ENCODE measurements around the gene DENND4A.

Gene DENND4A

DNA sequence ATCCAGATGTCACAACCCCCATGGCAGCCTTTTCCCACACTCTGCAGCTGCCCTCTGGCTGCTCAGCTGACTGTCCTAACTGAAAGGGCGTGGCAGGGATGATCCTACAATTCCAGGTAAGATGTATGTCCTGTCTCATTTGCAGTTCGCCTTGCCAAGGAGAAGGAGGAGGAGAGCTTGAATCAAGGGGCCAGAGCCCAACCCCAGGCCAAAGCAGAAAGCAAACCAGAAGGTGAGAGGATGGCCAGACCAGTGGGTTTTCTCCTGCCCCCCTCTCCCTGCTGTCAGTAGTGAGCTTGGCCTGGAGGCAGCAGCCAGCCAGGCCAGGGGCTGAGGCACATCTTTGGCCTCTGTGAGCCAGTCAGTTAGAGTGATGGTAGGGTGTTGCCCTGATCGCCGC lies 147.8 kb downstream of the DENND4A start:
- no peaks in the 10 kb centered on the region for H3K27me3 ChIP-seq (ENCODE audit: control insufficient read depth, insufficient read depth, low read length)
- no peaks in the 10 kb centered on the region for H3K36me3 ChIP-seq (ENCODE audit: control insufficient read depth, insufficient read depth, low read length)
- H3K9me3 ChIP-seq (ENCODE audit: control insufficient read depth, insufficient read depth, low read length) = no peaks in the 10 kb centered on the region
- H3K4me3 ChIP-seq (ENCODE audit: low read depth, low read length) = no peak overlapping the region
- no peak overlapping the region for H3K27ac ChIP-seq (ENCODE audit: low read depth, low read length)
- H3K9ac ChIP-seq (ENCODE audit: low read depth, low read length) = no peak overlapping the region
- no peaks in the 10 kb centered on the region for H3K4me1 ChIP-seq (ENCODE audit: control insufficient read depth, insufficient read depth, low read length)

DNA sequence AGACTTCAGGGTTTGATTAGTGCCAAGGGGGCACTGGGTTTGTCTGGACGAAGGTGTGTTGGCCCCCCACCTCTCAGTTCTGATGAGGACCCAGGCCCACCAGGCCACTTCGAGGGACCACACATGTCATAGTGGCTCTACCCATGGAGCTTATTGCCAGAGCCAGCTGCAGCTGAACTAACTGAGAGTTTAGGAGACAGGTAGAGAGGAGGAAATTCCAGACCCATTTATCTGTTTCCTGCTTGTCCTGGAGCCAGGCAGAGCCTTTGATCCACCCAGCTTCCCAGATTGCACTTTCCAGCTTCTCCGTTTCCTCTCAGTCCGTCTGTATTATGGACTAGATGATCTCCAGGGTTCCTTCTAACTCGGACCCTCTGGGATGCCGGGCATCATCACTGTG lies 149.5 kb downstream of the DENND4A start:
- Histone ChIP-seq H3K27ac (ENCODE audit: low read depth, low read length) (no peak overlapping the region), H3K4me3 (ENCODE audit: low read depth, low read length) (no peak overlapping the region), H3K4me1 (ENCODE audit: control insufficient read depth, insufficient read depth, low read length) (peaks cover 6% of the 10 kb centered on the region), H3K9ac (ENCODE audit: low read depth, low read length) (no peak overlapping the region), H3K9me3 (ENCODE audit: control insufficient read depth, insufficient read depth, low read length) (no peaks in the 10 kb centered on the region), H3K27me3 (ENCODE audit: control insufficient read depth, insufficient read depth, low read length) (no peaks in the 10 kb centered on the region), H3K36me3 (ENCODE audit: control insufficient read depth, insufficient read depth, low read length) (no peaks in the 10 kb centered on the region)

DNA sequence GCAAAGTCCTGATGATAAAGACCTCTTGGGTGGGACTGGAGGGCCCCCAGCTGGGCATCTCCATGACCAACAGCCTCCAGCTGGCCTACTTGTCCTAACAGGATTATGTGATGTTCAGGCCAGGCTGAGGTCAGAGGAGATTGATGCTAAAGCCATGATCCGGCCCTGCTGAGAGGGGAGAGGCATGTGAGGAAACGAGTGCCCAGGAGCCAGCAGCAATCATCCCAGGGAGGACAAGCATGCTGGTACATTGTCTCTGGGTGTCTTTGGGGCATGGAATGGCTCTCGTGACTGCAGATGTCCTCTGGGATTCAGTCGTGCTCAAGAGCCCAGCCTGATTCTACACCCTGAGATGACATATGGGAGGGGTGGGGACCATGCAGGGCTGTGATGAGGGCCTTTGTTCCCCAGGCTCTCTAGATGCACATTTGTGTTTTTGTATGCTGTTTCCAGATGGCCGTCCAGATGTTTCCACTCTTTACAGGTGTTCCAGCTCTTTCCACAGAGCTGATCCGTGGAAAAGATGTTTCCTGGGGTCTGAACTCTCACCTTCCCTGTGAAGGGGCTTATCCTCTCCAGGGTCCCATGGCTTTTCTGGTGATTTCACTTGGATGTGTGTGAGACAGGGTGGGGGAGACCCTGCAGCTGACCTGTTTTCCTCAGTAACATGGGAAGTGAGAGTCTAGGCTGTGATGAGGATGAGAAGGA lies 150.2 kb downstream of the DENND4A start:
- H3K4me3 ChIP-seq (ENCODE audit: low read depth, low read length) = no peak overlapping the region
- no peak overlapping the region for H3K27ac ChIP-seq (ENCODE audit: low read depth, low read length)

DNA sequence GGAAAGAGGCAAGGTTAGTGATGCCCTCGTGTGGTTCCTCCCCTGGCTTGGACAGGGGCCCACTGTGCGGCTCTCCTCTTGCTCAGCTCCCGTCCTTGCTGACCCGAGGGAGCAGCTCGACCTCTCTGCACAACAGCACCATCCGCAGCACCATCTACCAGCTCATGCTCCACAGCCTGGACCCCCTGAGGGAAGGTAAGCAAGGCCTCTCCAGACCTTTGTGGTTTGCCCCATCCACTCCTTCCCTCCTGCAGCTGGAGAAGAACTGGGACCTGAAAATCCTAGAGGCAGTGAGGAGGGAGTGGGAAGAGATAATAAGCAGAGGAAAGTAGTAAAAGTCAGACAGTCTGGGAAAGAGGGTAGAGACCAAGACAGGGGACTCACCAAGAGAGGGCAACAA lies 152.6 kb downstream of the DENND4A start:
- H3K9ac ChIP-seq (ENCODE audit: low read depth, low read length) = no peak overlapping the region
- H3K4me3 ChIP-seq (ENCODE audit: low read depth, low read length) = no peak overlapping the region
- no peaks in the 10 kb centered on the region for H3K36me3 ChIP-seq (ENCODE audit: control insufficient read depth, insufficient read depth, low read length)
- H3K27me3 ChIP-seq (ENCODE audit: control insufficient read depth, insufficient read depth, low read length) = no peaks in the 10 kb centered on the region
- peaks cover 6% of the 10 kb centered on the region for H3K4me1 ChIP-seq (ENCODE audit: control insufficient read depth, insufficient read depth, low read length)
- H3K27ac ChIP-seq (ENCODE audit: low read depth, low read length) = no peak overlapping the region
- no peaks in the 10 kb centered on the region for H3K9me3 ChIP-seq (ENCODE audit: control insufficient read depth, insufficient read depth, low read length)

More for the DNA sequence above, 150.2 kb downstream of the DENND4A start:
- Histone ChIP-seq H3K4me1 (ENCODE audit: control insufficient read depth, insufficient read depth, low read length) (peaks cover 6% of the 10 kb centered on the region), H3K27me3 (ENCODE audit: control insufficient read depth, insufficient read depth, low read length) (no peaks in the 10 kb centered on the region), H3K36me3 (ENCODE audit: control insufficient read depth, insufficient read depth, low read length) (no peaks in the 10 kb centered on the region), H3K9me3 (ENCODE audit: control insufficient read depth, insufficient read depth, low read length) (no peaks in the 10 kb centered on the region), H3K9ac (ENCODE audit: low read depth, low read length) (no peak overlapping the region)

DNA sequence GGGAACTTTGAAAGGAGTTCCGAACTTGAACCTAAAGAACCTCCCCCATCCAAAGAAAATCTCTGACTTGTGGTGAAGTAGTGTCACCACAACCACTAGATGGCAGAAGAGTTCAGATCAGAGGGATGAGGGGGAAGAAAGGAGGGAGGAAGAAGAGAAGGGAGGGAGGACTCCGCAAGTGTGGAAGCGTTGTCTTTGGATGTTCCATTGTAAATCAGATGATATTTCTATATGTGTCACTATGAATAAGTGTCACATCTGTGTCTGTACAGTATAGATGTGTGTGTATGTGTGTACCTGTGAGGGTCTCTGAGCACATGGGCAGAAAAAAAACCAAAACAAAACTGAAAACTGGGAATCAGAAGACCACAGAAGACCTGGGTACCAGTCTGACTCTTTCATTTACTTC lies 153.4 kb downstream of the DENND4A start:
- peaks cover 6% of the 10 kb centered on the region for H3K4me1 ChIP-seq (ENCODE audit: control insufficient read depth, insufficient read depth, low read length)
- no peaks in the 10 kb centered on the region for H3K9me3 ChIP-seq (ENCODE audit: control insufficient read depth, insufficient read depth, low read length)
- H3K36me3 ChIP-seq (ENCODE audit: control insufficient read depth, insufficient read depth, low read length) = no peaks in the 10 kb centered on the region
- no peak overlapping the region for H3K27ac ChIP-seq (ENCODE audit: low read depth, low read length)
- H3K27me3 ChIP-seq (ENCODE audit: control insufficient read depth, insufficient read depth, low read length) = no peaks in the 10 kb centered on the region
- H3K4me3 ChIP-seq (ENCODE audit: low read depth, low read length) = no peak overlapping the region
- no peak overlapping the region for H3K9ac ChIP-seq (ENCODE audit: low read depth, low read length)

DNA sequence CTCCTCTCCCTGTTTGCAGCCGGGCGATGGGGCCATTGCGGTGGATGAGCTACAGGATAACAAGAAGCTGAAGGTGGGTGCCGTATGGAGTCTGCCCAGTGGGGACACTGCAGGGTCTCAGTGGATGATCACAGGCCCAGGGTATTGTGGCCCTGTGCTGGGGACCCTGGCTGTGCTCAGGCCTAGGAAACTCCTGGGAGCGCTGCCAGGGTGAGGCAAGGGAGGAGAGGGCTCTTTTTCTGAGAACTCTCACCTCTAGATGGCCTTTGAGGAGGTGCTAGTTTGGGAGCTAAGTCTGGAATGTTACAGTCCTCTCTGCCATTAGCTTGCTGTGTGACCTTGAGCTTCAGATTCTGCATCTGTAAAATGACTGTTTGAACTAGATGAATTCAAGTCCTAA lies 154.0 kb downstream of the DENND4A start:
- Histone ChIP-seq H3K27me3 (ENCODE audit: control insufficient read depth, insufficient read depth, low read length) (no peaks in the 10 kb centered on the region), H3K27ac (ENCODE audit: low read depth, low read length) (no peak overlapping the region), H3K9ac (ENCODE audit: low read depth, low read length) (no peak overlapping the region), H3K4me1 (ENCODE audit: control insufficient read depth, insufficient read depth, low read length) (peaks cover 6% of the 10 kb centered on the region), H3K9me3 (ENCODE audit: control insufficient read depth, insufficient read depth, low read length) (no peaks in the 10 kb centered on the region), H3K36me3 (ENCODE audit: control insufficient read depth, insufficient read depth, low read length) (no peaks in the 10 kb centered on the region), H3K4me3 (ENCODE audit: low read depth, low read length) (no peak overlapping the region)

DNA sequence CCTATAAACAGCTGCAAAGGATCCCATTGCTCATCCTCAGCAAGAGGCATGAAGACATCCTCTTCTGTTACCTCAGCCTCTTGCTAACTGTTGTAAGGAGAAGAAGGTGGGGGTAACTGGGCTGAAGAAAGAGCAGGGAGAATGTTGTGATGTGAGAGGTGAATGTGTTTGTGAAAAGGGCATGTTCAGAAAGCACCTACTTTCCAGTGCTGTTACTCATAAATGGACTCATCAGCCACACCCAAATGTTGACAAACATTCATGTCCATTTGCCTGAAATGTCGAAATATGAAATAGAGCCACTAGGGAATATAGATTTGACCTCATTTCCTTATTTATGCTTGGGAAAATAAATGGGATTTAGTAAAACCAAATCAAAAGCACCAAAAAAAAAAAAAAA lies 157.7 kb downstream of the DENND4A start:
- Histone ChIP-seq H3K36me3 (ENCODE audit: control insufficient read depth, insufficient read depth, low read length) (no peaks in the 10 kb centered on the region), H3K4me1 (ENCODE audit: control insufficient read depth, insufficient read depth, low read length) (peaks cover 6% of the 10 kb centered on the region), H3K9ac (ENCODE audit: low read depth, low read length) (no peak overlapping the region), H3K4me3 (ENCODE audit: low read depth, low read length) (no peak overlapping the region), H3K27ac (ENCODE audit: low read depth, low read length) (no peak overlapping the region), H3K9me3 (ENCODE audit: control insufficient read depth, insufficient read depth, low read length) (no peaks in the 10 kb centered on the region), H3K27me3 (ENCODE audit: control insufficient read depth, insufficient read depth, low read length) (no peaks in the 10 kb centered on the region)

DNA sequence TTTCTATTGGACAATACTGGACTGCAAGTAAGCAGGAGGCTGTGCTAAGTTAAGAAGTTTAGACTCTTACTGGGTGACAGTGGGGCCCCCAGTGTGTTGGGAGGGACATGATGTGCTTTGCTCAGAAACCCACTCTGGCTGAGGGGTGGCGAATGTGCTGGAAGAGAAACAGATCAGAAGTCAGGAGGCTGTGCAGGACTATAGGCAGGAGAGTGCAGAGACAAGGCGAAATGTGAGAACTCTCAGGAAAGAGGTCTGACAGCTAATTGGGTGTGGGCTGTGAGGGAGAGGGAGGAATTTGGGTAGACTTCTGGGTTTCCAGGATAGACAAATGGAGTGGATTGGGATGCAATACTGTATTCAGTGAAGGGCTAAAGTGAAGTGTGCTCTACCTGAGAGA lies 158.3 kb downstream of the DENND4A start:
- H3K9me3 ChIP-seq (ENCODE audit: control insufficient read depth, insufficient read depth, low read length) = no peaks in the 10 kb centered on the region
- no peak overlapping the region for H3K9ac ChIP-seq (ENCODE audit: low read depth, low read length)
- no peak overlapping the region for H3K27ac ChIP-seq (ENCODE audit: low read depth, low read length)
- H3K27me3 ChIP-seq (ENCODE audit: control insufficient read depth, insufficient read depth, low read length) = no peaks in the 10 kb centered on the region
- peaks cover 6% of the 10 kb centered on the region for H3K4me1 ChIP-seq (ENCODE audit: control insufficient read depth, insufficient read depth, low read length)
- H3K36me3 ChIP-seq (ENCODE audit: control insufficient read depth, insufficient read depth, low read length) = no peaks in the 10 kb centered on the region
- no peak overlapping the region for H3K4me3 ChIP-seq (ENCODE audit: low read depth, low read length)

DNA sequence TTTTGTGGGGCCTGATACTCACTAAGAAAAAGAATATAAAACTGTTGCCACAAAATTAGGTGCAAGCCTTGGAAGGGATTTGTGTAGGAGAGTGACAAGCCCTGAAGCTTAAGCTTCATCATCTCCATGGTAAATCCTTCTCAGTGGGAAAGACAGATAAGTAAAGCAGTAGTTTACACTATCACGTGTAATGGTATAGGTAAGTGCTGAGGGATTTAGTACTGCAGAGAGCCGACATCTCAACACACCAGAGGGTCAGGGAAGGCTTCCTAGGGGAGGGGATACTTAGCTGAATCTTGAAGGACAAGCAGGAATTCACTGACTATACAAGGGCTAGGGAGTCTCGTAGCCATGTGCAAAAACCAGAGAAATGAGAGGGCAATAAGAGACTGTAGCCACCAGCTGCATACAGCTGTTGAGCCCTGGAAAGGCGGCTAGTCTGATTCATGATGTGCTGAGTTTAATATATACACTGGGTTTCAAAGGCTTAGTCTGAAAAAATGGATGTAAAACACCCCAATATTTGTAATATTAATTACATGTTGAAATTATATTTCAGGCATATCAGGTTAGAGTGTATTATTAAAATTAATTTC lies 159.2 kb downstream of the DENND4A start:
- Histone ChIP-seq H3K27ac (ENCODE audit: low read depth, low read length) (no peak overlapping the region), H3K4me3 (ENCODE audit: low read depth, low read length) (no peak overlapping the region), H3K9me3 (ENCODE audit: control insufficient read depth, insufficient read depth, low read length) (no peaks in the 10 kb centered on the region), H3K9ac (ENCODE audit: low read depth, low read length) (no peak overlapping the region), H3K36me3 (ENCODE audit: control insufficient read depth, insufficient read depth, low read length) (no peaks in the 10 kb centered on the region), H3K27me3 (ENCODE audit: control insufficient read depth, insufficient read depth, low read length) (no peaks in the 10 kb centered on the region), H3K4me1 (ENCODE audit: control insufficient read depth, insufficient read depth, low read length) (no peaks in the 10 kb centered on the region)

DNA sequence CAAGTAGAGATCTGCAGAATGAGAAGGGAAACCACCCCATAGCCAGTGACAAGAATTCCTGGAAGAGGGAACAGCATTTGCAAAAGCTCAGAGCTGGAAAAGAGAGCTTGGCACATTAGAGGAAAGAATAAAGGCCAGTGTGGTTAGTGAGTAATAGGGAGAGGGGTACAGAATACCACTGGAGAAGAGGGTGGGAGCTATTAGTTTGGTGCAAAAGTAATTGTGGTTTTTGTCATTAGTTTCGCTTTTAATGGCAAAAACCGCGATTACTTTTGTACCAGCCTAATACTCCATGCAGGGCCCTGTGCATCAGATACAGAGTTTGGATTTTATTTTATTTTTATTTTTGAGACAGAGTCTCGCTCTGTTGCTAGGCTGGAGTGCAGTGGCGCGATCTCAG lies 160.6 kb downstream of the DENND4A start:
- H3K4me3 ChIP-seq (ENCODE audit: low read depth, low read length) = no peak overlapping the region
- no peaks in the 10 kb centered on the region for H3K27me3 ChIP-seq (ENCODE audit: control insufficient read depth, insufficient read depth, low read length)
- H3K27ac ChIP-seq (ENCODE audit: low read depth, low read length) = no peak overlapping the region
- no peaks in the 10 kb centered on the region for H3K4me1 ChIP-seq (ENCODE audit: control insufficient read depth, insufficient read depth, low read length)
- H3K36me3 ChIP-seq (ENCODE audit: control insufficient read depth, insufficient read depth, low read length) = no peaks in the 10 kb centered on the region
- no peak overlapping the region for H3K9ac ChIP-seq (ENCODE audit: low read depth, low read length)
- H3K9me3 ChIP-seq (ENCODE audit: control insufficient read depth, insufficient read depth, low read length) = no peaks in the 10 kb centered on the region

DNA sequence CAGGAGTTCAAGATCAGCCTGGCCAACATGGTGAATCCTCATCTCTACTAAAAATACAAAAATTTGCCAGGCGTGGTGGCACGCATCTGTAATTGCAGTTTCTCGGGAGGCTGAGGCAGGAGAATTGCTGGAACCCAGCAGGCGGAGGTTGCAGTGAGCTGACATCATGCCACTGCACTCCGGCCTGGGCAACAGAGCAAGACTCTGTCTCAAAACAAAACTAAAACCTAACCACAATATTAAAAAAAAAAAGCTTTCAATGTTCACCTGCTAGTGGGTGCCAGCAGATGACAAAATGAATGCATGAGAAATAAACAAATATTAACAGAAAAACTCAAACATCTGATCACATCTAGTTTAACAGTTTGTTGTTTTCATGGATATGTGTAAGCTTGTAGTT lies 161.3 kb downstream of the DENND4A start:
- Histone ChIP-seq H3K4me3 (ENCODE audit: low read depth, low read length) (no peak overlapping the region), H3K9ac (ENCODE audit: low read depth, low read length) (no peak overlapping the region), H3K27me3 (ENCODE audit: control insufficient read depth, insufficient read depth, low read length) (no peaks in the 10 kb centered on the region), H3K4me1 (ENCODE audit: control insufficient read depth, insufficient read depth, low read length) (no peaks in the 10 kb centered on the region), H3K9me3 (ENCODE audit: control insufficient read depth, insufficient read depth, low read length) (no peaks in the 10 kb centered on the region), H3K27ac (ENCODE audit: low read depth, low read length) (no peak overlapping the region), H3K36me3 (ENCODE audit: control insufficient read depth, insufficient read depth, low read length) (no peaks in the 10 kb centered on the region)
